Transverse colon (tissue), 4 donors: ENCODE measurements around the gene LSR.

Experiments used
- EP300 ChIP-seq: sonication (generic); formaldehyde crosslinking; IDR thresholded peaks from one replicate; pipeline ENCODE4 v1.6.1; 2017; ENCODE audit warnings: antibody characterized with exemption, low read depth
- POLR2A ChIP-seq: fragments of 450-650 bp; IDR thresholded peaks from one replicate; pipeline ENCODE4 v1.6.1; 2016; ENCODE audit warnings: antibody characterized with exemption, mild to moderate bottlenecking, moderate library complexity
- POLR2AphosphoS5 ChIP-seq, 3 donors: sonication (generic); formaldehyde crosslinking; IDR thresholded peaks; one replicate each; pipeline ENCODE4 v1.6.1; 2016; ENCODE audit warnings: antibody characterized with exemption in 3 of 3
- TF ChIP-seq, protein P1 (sequence below), 5 experiments: fragments of 200-600 bp in 3 of 5; fragments of 450-650 bp in 2 of 5; sonication (generic) in 3 of 5; IDR thresholded peaks; 1 replicate in 2 of 5; 2 replicates in 3 of 5; pipeline ENCODE4 v1.5.1; 2016 to 2017; ENCODE audit warnings: antibody characterized with exemption in 5 of 5, inconsistent platforms in 3 of 5, mild to moderate bottlenecking in 2 of 5, moderate library complexity in 1 of 5

GRCh38 chr19:35249848-35250711 is 1.3 kb downstream of the LSR start:
- TF ChIP-seq POLR2A, result no peak
- TF ChIP-seq, protein P1, sequence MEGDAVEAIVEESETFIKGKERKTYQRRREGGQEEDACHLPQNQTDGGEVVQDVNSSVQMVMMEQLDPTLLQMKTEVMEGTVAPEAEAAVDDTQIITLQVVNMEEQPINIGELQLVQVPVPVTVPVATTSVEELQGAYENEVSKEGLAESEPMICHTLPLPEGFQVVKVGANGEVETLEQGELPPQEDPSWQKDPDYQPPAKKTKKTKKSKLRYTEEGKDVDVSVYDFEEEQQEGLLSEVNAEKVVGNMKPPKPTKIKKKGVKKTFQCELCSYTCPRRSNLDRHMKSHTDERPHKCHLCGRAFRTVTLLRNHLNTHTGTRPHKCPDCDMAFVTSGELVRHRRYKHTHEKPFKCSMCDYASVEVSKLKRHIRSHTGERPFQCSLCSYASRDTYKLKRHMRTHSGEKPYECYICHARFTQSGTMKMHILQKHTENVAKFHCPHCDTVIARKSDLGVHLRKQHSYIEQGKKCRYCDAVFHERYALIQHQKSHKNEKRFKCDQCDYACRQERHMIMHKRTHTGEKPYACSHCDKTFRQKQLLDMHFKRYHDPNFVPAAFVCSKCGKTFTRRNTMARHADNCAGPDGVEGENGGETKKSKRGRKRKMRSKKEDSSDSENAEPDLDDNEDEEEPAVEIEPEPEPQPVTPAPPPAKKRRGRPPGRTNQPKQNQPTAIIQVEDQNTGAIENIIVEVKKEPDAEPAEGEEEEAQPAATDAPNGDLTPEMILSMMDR (IDR thresholded peaks at IDR 0.05), result no peak
- TF ChIP-seq POLR2AphosphoS5 (IDR thresholded peaks at IDR 0.05), result no peak
- TF ChIP-seq EP300, result no peak
